ENCODE results near the gene PSMA5.

Gene PSMA5

GRCh38 chr1:109367626-109368025 is 58.6 kb downstream of the PSMA5 start:
- no peak for DNase-seq

GRCh38 chr1:109365642-109366204 is 60.5 kb downstream of the PSMA5 start:
- no peak for DNase-seq

DNA sequence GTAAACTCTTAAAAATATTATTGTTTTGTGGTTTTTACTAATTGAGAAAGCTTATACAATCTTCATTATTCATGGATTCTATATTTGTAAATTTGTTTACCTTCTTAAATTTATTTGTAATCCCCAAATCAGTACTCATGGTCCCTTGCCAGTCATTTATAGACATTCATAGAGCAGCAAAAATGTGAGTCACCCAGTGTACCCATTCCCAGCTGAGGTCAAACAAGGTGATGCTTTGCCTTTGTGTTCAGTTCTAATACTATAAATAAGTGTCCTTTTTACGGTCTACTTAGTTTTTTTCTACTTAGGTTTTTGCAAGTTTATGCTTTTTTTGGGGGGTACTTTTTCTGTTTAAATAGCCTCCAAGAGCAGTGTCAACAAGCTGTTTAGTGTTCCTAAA is 64.6 kb downstream of the PSMA5 start:
- no peak for DNase-seq

GRCh38 chr1:109361069-109361468 is 65.2 kb downstream of the PSMA5 start:
- DNase-seq, result no peak

DNA sequence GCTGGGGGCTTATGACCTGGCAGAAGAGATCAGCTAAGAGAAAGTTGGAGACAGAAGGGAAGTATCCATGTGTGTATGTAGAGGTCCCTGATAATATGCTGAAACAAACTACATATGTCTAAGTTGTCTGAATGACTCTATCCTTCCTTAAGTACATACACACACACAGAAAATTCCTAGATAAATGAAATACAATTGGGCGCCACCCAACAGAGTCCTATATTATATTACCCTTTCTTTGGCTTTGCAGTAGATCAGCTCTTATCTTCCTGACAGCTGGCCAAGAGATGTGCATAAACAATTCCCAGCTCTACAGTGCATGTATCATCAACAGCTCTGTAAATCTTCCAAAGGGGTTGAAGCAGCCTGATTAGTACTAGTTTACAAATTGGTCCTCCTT is 68.6 kb downstream of the PSMA5 start:
- no peak for DNase-seq

DNA sequence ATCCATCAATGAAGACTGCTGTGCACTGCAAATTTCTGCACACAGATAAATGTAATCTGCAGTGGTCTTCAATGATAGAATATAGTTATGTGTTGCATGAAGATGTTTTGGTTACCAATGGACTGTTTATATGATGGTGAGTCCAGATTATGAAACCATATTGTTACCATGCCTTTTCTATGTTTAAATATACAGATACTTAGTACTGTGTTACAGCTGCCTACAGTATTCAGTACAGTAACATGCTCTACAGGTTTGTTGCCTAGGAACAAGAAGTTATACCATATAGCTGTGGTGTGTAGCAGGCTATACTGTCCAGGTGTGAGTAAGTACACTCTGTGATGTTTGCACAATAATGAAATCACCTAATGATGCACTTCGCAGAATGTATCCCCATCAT is 69.3 kb downstream of the PSMA5 start:
- DNase-seq, result no peak

GRCh38 chr1:109356505-109356904 is 69.7 kb downstream of the PSMA5 start:
- no peak for DNase-seq

GRCh38 chr1:109354929-109355328 is 71.3 kb downstream of the PSMA5 start:
- DNase-seq, result no peak

GRCh38 chr1:109351457-109351856 is 74.8 kb downstream of the PSMA5 start:
- no peak for DNase-seq

- no peak for DNase-seq
These were observed 75.6 kb downstream of the PSMA5 start for GRCh38 chr1:109350655-109351054.

- no peak for DNase-seq
These were observed 76.1 kb downstream of the PSMA5 start for GRCh38 chr1:109350182-109350581.
